A549 (cell line): Measurements from ENCODE around the gene MAL. TPM values are rescaled to one million over a fixed set of nuclear protein-coding genes. Genes with fewer than 3 reads are reported as not detected.

ENCODE experiments used
- ATAC-seq, 2 experiments: fragments of 200-7000 bp in 1 of 2; fragments of >200 bp in 1 of 2; cut with Nextera tagmentation in 1 of 2; cut with Tn5 transposase in 1 of 2; 3 replicates each; pipeline versions ENCODE4 v1.8.0 to v1.9.1; 2018 to 2020; ENCODE audit warnings: mild to moderate bottlenecking in 1 of 2, moderate library complexity in 1 of 2
- CTCF ChIA-PET: fragments of 300-600 bp; sonication (Branson Sonifier 250); formaldehyde crosslinking; extraction: SDS; loops from one replicate; lab custom pipeline; 2021; ENCODE audit warnings: antibody characterized with exemption, inconsistent platforms; lab: Yijun Ruan, JAX
- POLR2A ChIA-PET: fragments of 350-600 bp; formaldehyde crosslinking; extraction: SDS; loops from one replicate; lab custom pipeline; 2021; ENCODE audit warnings: antibody characterized with exemption, inconsistent platforms; lab: Yijun Ruan, JAX
- DNase-seq, 2 experiments: peaks; one replicate each; pipeline versions ENCODE4 v3.0.0 to v3.0.0-alpha.2; 2011 to 2016; ENCODE audit warnings: low read depth in 1 of 2, low spot score in 1 of 2
- FAIRE-seq: peaks from 2 replicates; lab custom pipeline; 2011; peaks lifted over from hg19 to GRCh38; lab: Jason Lieb, UNC
- H3K27ac ChIP-seq, 2 experiments: fragments of >200 bp; sonication (Bioruptor Twin); formaldehyde crosslinking; 3 replicates each; pipeline ENCODE4 v1.5.1; 2016 to 2017
- H3K4me1 ChIP-seq: fragments of >200 bp; sonication (Bioruptor Twin); formaldehyde crosslinking; 3 replicates; pipeline ENCODE4 v1.6.1; 2016
- H3K4me2 ChIP-seq: fragments of >200 bp; sonication (Bioruptor Twin); formaldehyde crosslinking; 3 replicates; pipeline ENCODE4 v1.6.1; 2016
- H3K4me3 ChIP-seq: fragments of >200 bp; sonication (Bioruptor Twin); formaldehyde crosslinking; 3 replicates; pipeline ENCODE4 v1.5.1; 2016
- H3K9me3 ChIP-seq: fragments of >200 bp; sonication (Bioruptor Twin); formaldehyde crosslinking; 3 replicates; pipeline ENCODE4 v1.6.1; 2016
- CBX8 ChIP-seq: fragments of 200-600 bp; sonication (generic); IDR thresholded peaks from 2 replicates; pipeline ENCODE4 v1.6.1; 2016
- EHMT2 ChIP-seq: fragments of 200-600 bp; sonication (generic); IDR thresholded peaks from 2 replicates; pipeline ENCODE4 v1.6.1; 2016; ENCODE audit warnings: antibody characterized with exemption, low read depth, mild to moderate bottlenecking, moderate library complexity
- FOSB ChIP-seq: fragments of 250-450 bp; sonication (Bioruptor Pico); IDR thresholded peaks from 2 replicates; pipeline ENCODE4 v1.5.0; 2020; ENCODE audit warnings: mild to moderate bottlenecking, moderate library complexity
- FOSL2 ChIP-seq, 2 experiments: fragments of 450-650 bp in 1 of 2; fragments of >200 bp in 1 of 2; sonication (Bioruptor Twin) in 1 of 2; formaldehyde crosslinking; IDR thresholded peaks; 2 replicates each; pipeline versions ENCODE4 v1.5.0 to v1.6.1; 2016 to 2020; ENCODE audit warnings: mild to moderate bottlenecking in 1 of 2, moderate library complexity in 1 of 2
- FOXS1 ChIP-seq: fragments of 250-450 bp; sonication (Bioruptor Pico); IDR thresholded peaks from 2 replicates; pipeline ENCODE4 v1.5.0; 2020; ENCODE audit warnings: mild to moderate bottlenecking, moderate library complexity
- HEYL ChIP-seq: fragments of 250-450 bp; sonication (Bioruptor Pico); IDR thresholded peaks from 2 replicates; pipeline ENCODE4 v1.8.0; 2021; ENCODE audit warnings: mild to moderate bottlenecking, moderate library complexity
- HOXA7 ChIP-seq: fragments of 250-450 bp; sonication (Bioruptor Pico); IDR thresholded peaks from 2 replicates; pipeline ENCODE4 v1.5.0; 2020; ENCODE audit warnings: mild to moderate bottlenecking, moderate library complexity
- JUN ChIP-seq, 2 experiments: fragments of >200 bp; sonication (Bioruptor Twin); formaldehyde crosslinking; IDR thresholded peaks; 2 replicates in 1 of 2; 3 replicates in 1 of 2; pipeline ENCODE4 v1.6.1; 2016 to 2017
- MAZ ChIP-seq: fragments of 150-350 bp; IDR thresholded peaks from 2 replicates; pipeline ENCODE4 v1.6.1; 2014; ENCODE audit warnings: antibody characterized with exemption, low read depth, low read length, borderline replicate concordance
- MYC ChIP-seq: IDR thresholded peaks from 2 replicates; pipeline ENCODE4 v1.6.1; 2012; ENCODE audit warnings: mild to moderate bottlenecking, inconsistent platforms, low read length, improper control_type of control experiment, borderline replicate concordance
- NFE2L2 ChIP-seq: fragments of 150-350 bp; conservative IDR thresholded peaks from 2 replicates; pipeline ENCODE4 v1.6.1; 2014; ENCODE audit warnings: low read length
- NPAS2 ChIP-seq: fragments of 250-450 bp; sonication (Bioruptor Pico); IDR thresholded peaks from 2 replicates; pipeline ENCODE4 v1.8.0; 2022; ENCODE audit warnings: mild to moderate bottlenecking, moderate library complexity, borderline replicate concordance
- NR3C1 ChIP-seq: fragments of >200 bp; sonication (Bioruptor Twin); formaldehyde crosslinking; IDR thresholded peaks from 3 replicates; pipeline ENCODE4 v1.6.1; 2017
- PHF8 ChIP-seq: fragments of 200-600 bp; sonication (generic); IDR thresholded peaks from 2 replicates; pipeline ENCODE4 v1.6.1; 2016; ENCODE audit warnings: low read depth, mild to moderate bottlenecking, antibody characterized with exemption, moderate library complexity, borderline replicate concordance
- RCOR1 ChIP-seq: fragments of 150-350 bp; IDR thresholded peaks from 2 replicates; pipeline ENCODE4 v1.6.1; 2014; ENCODE audit warnings: antibody characterized with exemption, low read length, low read depth
- RFX5 ChIP-seq: fragments of 450-650 bp; IDR thresholded peaks from 2 replicates; pipeline ENCODE4 v1.7.1; 2014; ENCODE audit warnings: antibody characterized with exemption, mild to moderate bottlenecking, moderate library complexity
- TFCP2L1 ChIP-seq: fragments of 250-450 bp; sonication (Bioruptor Pico); IDR thresholded peaks from 2 replicates; pipeline ENCODE4 v1.5.0; 2021; ENCODE audit warnings: mild to moderate bottlenecking
- ZC3H11A ChIP-seq: fragments of 450-650 bp; IDR thresholded peaks from 2 replicates; pipeline ENCODE4 v1.6.1; 2014; ENCODE audit warnings: antibody characterized with exemption, mild to moderate bottlenecking
- WGBS: methylation state at CpG from one replicate; pipeline ENCODE4 v1.1.6; 2017; ENCODE audit errors: missing lambda C conversion rate; 5-methylcytosine and 5-hydroxymethylcytosine counted together
- polyA plus RNA-seq, 4 experiments: library from polyadenylated mRNA; depleted of rRNA in 3 of 4; stranded (reverse); fragments of >200 nt; fragmentation: RNase III in 1 of 4; extraction: RNeasy Plus Mini Kit Qiagen cat#74134 plus additional on column Dnase treatment in 1 of 4; gene quantifications; 2 replicates in 3 of 4; 3 replicates in 1 of 4; pipeline ENCODE4 v1.2.3, GENCODE V29; 2011 to 2017
- TF ChIP-seq, protein P1 (sequence below): fragments of 450-650 bp; IDR thresholded peaks from 2 replicates; pipeline ENCODE4 v1.6.1; 2014; ENCODE audit warnings: antibody characterized with exemption
- TF ChIP-seq, protein P2 (sequence below): IDR thresholded peaks from 2 replicates; pipeline ENCODE4 v1.6.1; 2012
- TF ChIP-seq, protein P3 (sequence below): fragments of >200 bp; sonication (Bioruptor Twin); formaldehyde crosslinking; IDR thresholded peaks from 3 replicates; pipeline ENCODE4 v1.6.1; 2016
- TF ChIP-seq, protein P4 (sequence below): IDR thresholded peaks from 2 replicates; pipeline ENCODE4 v1.6.1; 2012; ENCODE audit warnings: low read depth, borderline replicate concordance
- TF ChIP-seq, protein P5 (sequence below): fragments of 250-450 bp; sonication (Bioruptor Pico); IDR thresholded peaks from 2 replicates; pipeline ENCODE4 v1.5.0; 2021; ENCODE audit warnings: mild to moderate bottlenecking, moderate library complexity, borderline replicate concordance

MAL gene
- polyA plus RNA-seq, 2 of the 4 experiments (the other 2 are of a cell fraction) = not detected

DNA sequence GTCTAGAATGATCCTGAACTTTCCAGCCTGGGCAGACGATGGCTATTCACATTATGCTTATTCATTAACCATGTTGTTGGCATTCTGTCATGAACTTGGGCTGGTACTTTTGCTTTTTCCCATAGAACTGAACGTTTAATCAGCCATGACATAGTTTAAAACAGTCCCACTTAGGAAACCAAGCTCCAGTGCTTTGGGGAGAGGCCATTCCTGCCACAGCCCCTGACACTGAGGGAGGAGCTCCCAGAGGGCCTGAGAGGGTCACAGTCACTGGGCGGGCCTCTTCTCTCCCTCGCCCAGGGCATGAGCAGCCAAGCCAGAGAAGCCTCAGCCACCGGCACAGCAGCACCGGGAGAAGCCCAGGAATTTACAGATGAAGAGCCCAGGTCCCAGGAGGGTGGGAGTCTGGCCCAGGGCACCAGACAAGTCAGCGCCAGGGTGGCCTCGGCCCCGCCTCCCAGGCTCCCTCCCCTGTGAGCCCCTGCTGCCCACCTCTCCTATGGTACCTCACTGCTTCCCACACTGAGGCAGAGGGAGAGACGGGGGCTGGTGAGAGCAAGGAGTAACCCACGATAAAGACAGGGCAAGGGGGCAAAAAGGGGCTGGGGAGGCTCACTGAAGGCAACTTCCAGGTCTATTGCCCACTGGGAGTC lies 33.6 kb downstream of the MAL start (continued):
- TF ChIP-seq, protein P1, sequence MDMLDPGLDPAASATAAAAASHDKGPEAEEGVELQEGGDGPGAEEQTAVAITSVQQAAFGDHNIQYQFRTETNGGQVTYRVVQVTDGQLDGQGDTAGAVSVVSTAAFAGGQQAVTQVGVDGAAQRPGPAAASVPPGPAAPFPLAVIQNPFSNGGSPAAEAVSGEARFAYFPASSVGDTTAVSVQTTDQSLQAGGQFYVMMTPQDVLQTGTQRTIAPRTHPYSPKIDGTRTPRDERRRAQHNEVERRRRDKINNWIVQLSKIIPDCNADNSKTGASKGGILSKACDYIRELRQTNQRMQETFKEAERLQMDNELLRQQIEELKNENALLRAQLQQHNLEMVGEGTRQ = no peak
- TF ChIP-seq, protein P2, sequence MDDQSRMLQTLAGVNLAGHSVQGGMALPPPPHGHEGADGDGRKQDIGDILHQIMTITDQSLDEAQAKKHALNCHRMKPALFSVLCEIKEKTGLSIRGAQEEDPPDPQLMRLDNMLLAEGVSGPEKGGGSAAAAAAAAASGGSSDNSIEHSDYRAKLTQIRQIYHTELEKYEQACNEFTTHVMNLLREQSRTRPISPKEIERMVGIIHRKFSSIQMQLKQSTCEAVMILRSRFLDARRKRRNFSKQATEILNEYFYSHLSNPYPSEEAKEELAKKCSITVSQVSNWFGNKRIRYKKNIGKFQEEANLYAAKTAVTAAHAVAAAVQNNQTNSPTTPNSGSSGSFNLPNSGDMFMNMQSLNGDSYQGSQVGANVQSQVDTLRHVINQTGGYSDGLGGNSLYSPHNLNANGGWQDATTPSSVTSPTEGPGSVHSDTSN = no peak
- TF ChIP-seq EHMT2 = no peak
- no peak for TF ChIP-seq TFCP2L1 (CRISPR knock-in tag)

DNA sequence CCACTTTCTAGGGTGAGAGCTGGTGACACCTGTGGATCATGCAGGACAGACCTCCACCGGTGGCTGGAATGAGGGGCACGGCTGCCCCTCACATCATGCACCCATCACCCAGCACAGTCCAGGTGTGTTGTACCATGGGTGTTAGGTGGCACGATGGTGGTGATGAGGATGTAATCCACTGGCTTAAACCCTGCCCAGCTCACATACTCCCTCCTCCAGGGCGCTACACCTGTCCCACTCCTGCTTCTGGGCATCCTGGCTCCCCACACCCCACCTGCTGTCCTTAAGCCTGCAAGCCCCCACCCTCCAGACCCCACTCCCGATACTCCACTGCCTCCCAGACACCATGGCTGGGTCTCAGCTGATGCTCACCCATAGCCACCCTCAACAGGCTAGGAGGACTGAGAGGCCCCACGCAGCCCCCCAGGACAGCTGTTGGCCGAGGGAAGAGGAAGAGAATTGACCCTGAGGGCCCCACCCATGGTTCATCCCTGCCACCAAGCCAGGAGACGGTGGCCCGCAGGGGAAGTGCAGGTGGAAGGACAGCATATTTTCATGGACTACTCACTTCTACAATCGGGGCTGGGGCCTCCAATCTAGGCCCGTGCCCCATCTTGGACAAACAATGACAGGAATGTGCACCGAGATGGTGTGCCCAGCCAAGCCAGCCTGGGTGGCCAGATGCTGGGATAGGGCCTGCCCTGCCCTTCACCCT lies 34.3 kb downstream of the MAL start:
- WGBS = 40% methylated on average over 10 of the region's 12 CpGs
- ChIA-PET CTCF (interaction anchor here (2.0 to 7.5 kb wide), 3 partner anchors 17 to 20 kb away, joined by 5 to 70 read pairs (median 9); no protein-coding TSS in a partner anchor), POLR2A (no interaction called here)
- H3K4me2 ChIP-seq = no peak overlapping the region
- no peak overlapping the region for H3K27ac ChIP-seq
- no peaks in the 10 kb centered on the region for H3K4me1 ChIP-seq
- DNase-seq (no peak), FAIRE-seq (no peak)
- TF ChIP-seq EHMT2 = no peak
- TF ChIP-seq CBX8 = no peak
- TF ChIP-seq NPAS2 = no peak
- no peak for TF ChIP-seq JUN (IDR thresholded peaks at IDR 0.05)
- TF ChIP-seq, protein P3, sequence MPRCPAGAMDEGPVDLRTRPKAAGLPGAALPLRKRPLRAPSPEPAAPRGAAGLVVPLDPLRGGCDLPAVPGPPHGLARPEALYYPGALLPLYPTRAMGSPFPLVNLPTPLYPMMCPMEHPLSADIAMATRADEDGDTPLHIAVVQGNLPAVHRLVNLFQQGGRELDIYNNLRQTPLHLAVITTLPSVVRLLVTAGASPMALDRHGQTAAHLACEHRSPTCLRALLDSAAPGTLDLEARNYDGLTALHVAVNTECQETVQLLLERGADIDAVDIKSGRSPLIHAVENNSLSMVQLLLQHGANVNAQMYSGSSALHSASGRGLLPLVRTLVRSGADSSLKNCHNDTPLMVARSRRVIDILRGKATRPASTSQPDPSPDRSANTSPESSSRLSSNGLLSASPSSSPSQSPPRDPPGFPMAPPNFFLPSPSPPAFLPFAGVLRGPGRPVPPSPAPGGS = no peak
- no peak for TF ChIP-seq MAZ
- TF ChIP-seq, protein P4, sequence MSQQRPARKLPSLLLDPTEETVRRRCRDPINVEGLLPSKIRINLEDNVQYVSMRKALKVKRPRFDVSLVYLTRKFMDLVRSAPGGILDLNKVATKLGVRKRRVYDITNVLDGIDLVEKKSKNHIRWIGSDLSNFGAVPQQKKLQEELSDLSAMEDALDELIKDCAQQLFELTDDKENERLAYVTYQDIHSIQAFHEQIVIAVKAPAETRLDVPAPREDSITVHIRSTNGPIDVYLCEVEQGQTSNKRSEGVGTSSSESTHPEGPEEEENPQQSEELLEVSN = no peak
- no peak for TF ChIP-seq ZC3H11A
- TF ChIP-seq, protein P5, sequence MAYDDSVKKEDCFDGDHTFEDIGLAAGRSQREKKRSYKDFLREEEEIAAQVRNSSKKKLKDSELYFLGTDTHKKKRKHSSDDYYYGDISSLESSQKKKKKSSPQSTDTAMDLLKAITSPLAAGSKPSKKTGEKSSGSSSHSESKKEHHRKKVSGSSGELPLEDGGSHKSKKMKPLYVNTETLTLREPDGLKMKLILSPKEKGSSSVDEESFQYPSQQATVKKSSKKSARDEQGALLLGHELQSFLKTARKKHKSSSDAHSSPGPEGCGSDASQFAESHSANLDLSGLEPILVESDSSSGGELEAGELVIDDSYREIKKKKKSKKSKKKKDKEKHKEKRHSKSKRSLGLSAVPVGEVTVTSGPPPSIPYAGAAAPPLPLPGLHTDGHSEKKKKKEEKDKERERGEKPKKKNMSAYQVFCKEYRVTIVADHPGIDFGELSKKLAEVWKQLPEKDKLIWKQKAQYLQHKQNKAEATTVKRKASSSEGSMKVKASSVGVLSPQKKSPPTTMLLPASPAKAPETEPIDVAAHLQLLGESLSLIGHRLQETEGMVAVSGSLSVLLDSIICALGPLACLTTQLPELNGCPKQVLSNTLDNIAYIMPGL (CRISPR knock-in tag) = no peak
- TF ChIP-seq NR3C1 = no peak
- TF ChIP-seq TFCP2L1 (CRISPR knock-in tag) = no peak
- TF ChIP-seq, all 56 proteins: peak for 0
- H3K4me3 ChIP-seq = no peak overlapping the region
- H3K9me3 ChIP-seq = no peaks in the 10 kb centered on the region
- peak in 1 of 2 experiments; percentile 8; a peak in 1 of 6 replicates for ATAC-seq

DNA sequence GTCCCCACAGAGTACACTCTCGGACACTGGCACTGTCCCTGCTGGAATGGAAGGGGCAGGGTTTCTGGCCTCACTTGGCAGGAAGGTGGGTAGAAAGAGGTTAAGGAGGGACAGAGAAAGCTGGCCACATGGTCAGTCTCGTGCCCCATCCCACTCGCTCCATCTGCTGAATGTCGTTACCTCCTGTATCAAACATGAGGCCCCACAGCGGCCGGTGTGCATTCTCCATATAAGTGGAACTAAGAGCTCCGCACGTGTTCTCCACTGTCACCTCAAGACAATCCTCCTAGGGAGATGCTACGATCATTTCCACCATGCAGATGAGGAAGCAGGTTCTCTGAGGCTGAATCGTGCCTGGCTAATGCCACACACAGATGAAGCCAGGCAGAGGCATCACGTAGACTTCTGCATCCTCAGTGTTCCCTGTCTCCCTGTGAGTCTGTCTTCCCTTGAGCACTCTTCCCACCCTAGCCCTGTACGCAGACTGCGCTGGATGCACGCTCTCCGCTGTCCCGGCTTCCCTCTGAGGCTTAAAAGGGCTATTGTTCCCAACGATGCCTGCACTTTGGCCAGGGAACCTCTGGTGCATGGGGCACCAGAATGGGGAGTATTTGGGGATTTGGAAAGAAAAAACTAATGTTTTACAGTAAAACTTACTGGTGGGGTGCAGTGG lies 35.1 kb downstream of the MAL start:
- ChIA-PET CTCF (interaction anchor here (7.5 kb wide), 1 partner anchor 18 kb away, joined by 70 read pairs; no protein-coding TSS in a partner anchor), POLR2A (no interaction called here)
- H3K4me3 ChIP-seq = no peak overlapping the region
- no peaks in the 10 kb centered on the region for H3K4me1 ChIP-seq
- 73% methylated on average over 17 of the region's 17 CpGs for WGBS
- peaks cover 3% of the 10 kb centered on the region; the same call in 1 of the 3 replicates for H3K9me3 ChIP-seq
- ATAC-seq (no peak), DNase-seq (no peak), FAIRE-seq (no peak)
- H3K4me2 ChIP-seq = no peak overlapping the region
- H3K27ac ChIP-seq = no peak overlapping the region
- no peak for TF ChIP-seq HOXA7 (CRISPR knock-in tag)
- no peak for TF ChIP-seq NFE2L2
- TF ChIP-seq FOSB (CRISPR knock-in tag) = no peak
- TF ChIP-seq MYC = no peak
- no peak for TF ChIP-seq FOSL2 (IDR thresholded peaks at IDR 0.05)
- TF ChIP-seq FOSL2 (CRISPR knock-in tag; IDR thresholded peaks at IDR 0.05) = no peak
- no peak for TF ChIP-seq FOXS1
- TF ChIP-seq RFX5 = no peak
- TF ChIP-seq, protein P4 = no peak
- no peak for TF ChIP-seq PHF8
- no peak for TF ChIP-seq HEYL
- no peak for TF ChIP-seq CBX8
- no peak for TF ChIP-seq RCOR1
